Endodermal cell (in vitro differentiated cells): ENCODE results near the gene EZR. TPM values are rescaled to one million over a fixed set of nuclear protein-coding genes. Genes with fewer than 3 reads are reported as not detected.

Source experiments
- DNase-seq: peaks from one replicate; pipeline ENCODE4 v3.0.0-alpha.2; 2017
- H3K27ac ChIP-seq: 2 replicates; pipeline ENCODE4 v1.5.1; 2013; ENCODE audit warnings: mild to moderate bottlenecking, low read depth, low read length, moderate library complexity
- H3K27me3 ChIP-seq: 2 replicates; pipeline ENCODE4 v1.6.1; 2013; ENCODE audit warnings: mild to moderate bottlenecking, low read length, moderate library complexity; ENCODE audit not compliant: insufficient read depth, control insufficient read depth, poor library complexity, severe bottlenecking
- H3K36me3 ChIP-seq: 2 replicates; pipeline ENCODE4 v1.7.0; 2013; ENCODE audit warnings: mild to moderate bottlenecking, low read length, moderate library complexity; ENCODE audit not compliant: control insufficient read depth, insufficient read depth
- H3K4me1 ChIP-seq: one replicate; pipeline ENCODE4 v1.7.0; 2013; ENCODE audit warnings: low read length; ENCODE audit not compliant: control insufficient read depth, insufficient read depth
- H3K4me3 ChIP-seq: 2 replicates; pipeline ENCODE4 v1.5.1; 2013; ENCODE audit warnings: mild to moderate bottlenecking, low read length, moderate library complexity
- H3K9ac ChIP-seq: 2 replicates; pipeline ENCODE4 v1.6.1; 2013; ENCODE audit warnings: mild to moderate bottlenecking, low read length, moderate library complexity; ENCODE audit not compliant: poor library complexity, severe bottlenecking; ENCODE audit errors: extremely low read depth
- H3K9me3 ChIP-seq: 2 replicates; pipeline ENCODE4 v1.6.1; 2013; ENCODE audit warnings: mild to moderate bottlenecking, low read length, moderate library complexity; ENCODE audit not compliant: control insufficient read depth
- H3K27ac Mint-ChIP-seq: 2 replicates; pipeline ENCODE4 v1.8.0; 2020; ENCODE audit warnings: mixed read lengths
- H3K27me3 Mint-ChIP-seq: 2 replicates; pipeline ENCODE4 v1.8.0; 2021; ENCODE audit warnings: mild to moderate bottlenecking, mixed read lengths; ENCODE audit not compliant: insufficient read depth
- H3K36me3 Mint-ChIP-seq: 2 replicates; pipeline ENCODE4 v1.8.0; 2020; ENCODE audit warnings: low read depth, mixed read lengths
- H3K4me1 Mint-ChIP-seq: 2 replicates; pipeline ENCODE4 v1.8.0; 2020; ENCODE audit warnings: mixed read lengths
- H3K4me3 Mint-ChIP-seq: 2 replicates; pipeline ENCODE4 v1.8.0; 2020; ENCODE audit warnings: mild to moderate bottlenecking, moderate library complexity, mixed read lengths
- H3K9me3 Mint-ChIP-seq: 2 replicates; pipeline ENCODE4 v1.8.0; 2020; ENCODE audit warnings: mild to moderate bottlenecking, mixed read lengths
- WGBS, 2 experiments: methylation state at CpG; one replicate each; pipeline versions ENCODE4 v1.1.5 to v1.1.7; 2013; ENCODE audit warnings: missing lambda C conversion rate in 2 of 2, mixed read lengths in 1 of 2; ENCODE audit not compliant: insufficient coverage in 1 of 2, insufficient read length in 1 of 2; 5-methylcytosine and 5-hydroxymethylcytosine counted together
- total RNA-seq, 2 donors: library from RNA; stranded (reverse); fragmentation: NEBNext Ultra II Directional in 1 of 2; extraction: Animal tissue kit (Norgen Biotek cat#: 25700) in 1 of 2; gene quantifications; 2 replicates in 1 of 2; 3 replicates in 1 of 2; pipeline ENCODE4 v1.2.1, GENCODE V29; 2021
- TF ChIP-seq, protein P1 (sequence below): fragments of 200-600 bp; sonication (generic); conservative IDR thresholded peaks from 2 replicates; pipeline ENCODE4 v1.5.0; 2021; ENCODE audit warnings: antibody characterized with exemption, mild to moderate bottlenecking

EZR gene
- total RNA-seq, 2 donors from 2014 or later = 145 to 209 TPM

DNA sequence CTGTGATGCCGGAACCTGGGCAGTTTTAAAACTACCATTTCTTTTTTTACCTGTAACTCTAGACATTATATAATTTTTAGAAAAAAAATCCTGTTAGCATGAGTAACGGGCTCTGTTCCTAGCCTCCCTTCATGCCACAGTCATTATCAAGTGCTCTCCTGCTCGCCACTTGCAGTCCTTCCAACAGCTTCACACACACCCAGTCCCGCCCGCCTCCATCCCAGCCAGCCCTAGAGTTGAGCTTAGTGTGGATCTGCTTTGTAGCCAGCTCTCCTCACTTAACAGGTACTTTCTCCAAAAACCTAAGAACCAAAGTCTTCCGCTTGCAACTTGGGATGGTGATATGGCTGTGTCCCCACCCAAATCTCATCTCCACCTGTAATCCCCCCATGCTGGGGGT is 51.5 kb downstream of the EZR start:
- no peak overlapping the region for H3K4me3 ChIP-seq
- DNase-seq = no peak
- Mint-ChIP-seq H3K4me1 (peaks cover 23% of the 10 kb centered on the region), H3K4me3 (no peak overlapping the region), H3K9me3 (no peaks in the 10 kb centered on the region), H3K36me3 (peaks cover 80% of the 10 kb centered on the region), H3K27me3 (no peaks in the 10 kb centered on the region), H3K27ac (peak overlapping the region; percentile 2)
- TF ChIP-seq, protein P1, sequence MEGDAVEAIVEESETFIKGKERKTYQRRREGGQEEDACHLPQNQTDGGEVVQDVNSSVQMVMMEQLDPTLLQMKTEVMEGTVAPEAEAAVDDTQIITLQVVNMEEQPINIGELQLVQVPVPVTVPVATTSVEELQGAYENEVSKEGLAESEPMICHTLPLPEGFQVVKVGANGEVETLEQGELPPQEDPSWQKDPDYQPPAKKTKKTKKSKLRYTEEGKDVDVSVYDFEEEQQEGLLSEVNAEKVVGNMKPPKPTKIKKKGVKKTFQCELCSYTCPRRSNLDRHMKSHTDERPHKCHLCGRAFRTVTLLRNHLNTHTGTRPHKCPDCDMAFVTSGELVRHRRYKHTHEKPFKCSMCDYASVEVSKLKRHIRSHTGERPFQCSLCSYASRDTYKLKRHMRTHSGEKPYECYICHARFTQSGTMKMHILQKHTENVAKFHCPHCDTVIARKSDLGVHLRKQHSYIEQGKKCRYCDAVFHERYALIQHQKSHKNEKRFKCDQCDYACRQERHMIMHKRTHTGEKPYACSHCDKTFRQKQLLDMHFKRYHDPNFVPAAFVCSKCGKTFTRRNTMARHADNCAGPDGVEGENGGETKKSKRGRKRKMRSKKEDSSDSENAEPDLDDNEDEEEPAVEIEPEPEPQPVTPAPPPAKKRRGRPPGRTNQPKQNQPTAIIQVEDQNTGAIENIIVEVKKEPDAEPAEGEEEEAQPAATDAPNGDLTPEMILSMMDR = no peak
- H3K9ac ChIP-seq = no peak overlapping the region
- H3K9me3 ChIP-seq = no peaks in the 10 kb centered on the region
- peaks cover 88% of the 10 kb centered on the region for H3K36me3 ChIP-seq
- no peak overlapping the region for H3K27ac ChIP-seq
- no peaks in the 10 kb centered on the region for H3K4me1 ChIP-seq
- 98 to 100% methylated on average over 3 to 6 of the region's 6 CpGs for WGBS, 2 experiments
- no peaks in the 10 kb centered on the region for H3K27me3 ChIP-seq

DNA sequence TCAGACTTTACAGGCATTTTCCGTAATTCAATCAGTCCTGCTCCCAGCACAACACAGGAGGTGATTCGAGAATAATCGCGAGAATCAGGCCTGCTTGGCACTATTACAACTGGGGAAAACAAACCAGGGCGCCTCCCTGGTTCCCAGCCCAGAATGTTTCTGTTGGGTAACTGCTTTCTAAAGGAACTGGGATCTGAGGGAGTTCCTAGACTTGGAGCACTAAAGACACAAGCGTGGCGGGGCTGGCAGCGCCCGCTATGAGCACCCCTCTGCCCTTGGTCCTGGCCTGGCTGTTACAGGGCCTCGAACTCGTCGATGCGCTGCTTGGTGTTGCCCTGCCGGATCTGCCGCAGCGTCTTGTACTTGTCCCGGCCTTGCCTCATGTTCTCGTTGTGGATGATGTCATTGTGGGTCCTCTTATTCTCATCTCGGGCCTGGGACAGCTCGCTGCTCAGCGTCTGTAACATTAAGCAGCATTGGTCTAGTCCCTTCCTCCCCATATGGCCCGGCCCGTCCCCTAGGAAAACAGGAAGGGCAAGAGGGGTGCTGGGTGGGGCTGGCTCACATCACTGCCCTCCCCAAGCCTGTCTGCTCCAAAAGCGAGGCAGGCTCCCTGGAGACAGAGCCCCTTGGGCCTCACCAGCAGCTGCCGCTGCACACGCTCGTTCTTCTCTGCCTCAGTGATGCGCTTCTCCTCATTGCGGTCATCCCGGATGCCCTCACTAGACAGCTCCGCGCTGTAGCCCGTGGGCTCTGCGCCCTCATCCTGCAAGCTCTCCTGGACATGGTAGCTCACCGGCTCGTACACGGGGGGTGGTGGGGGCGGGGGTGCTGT is 52.3 kb downstream of the EZR start:
- Mint-ChIP-seq H3K27ac (peak overlapping the region; percentile 21), H3K4me3 (no peak overlapping the region), H3K36me3 (peaks cover 71% of the 10 kb centered on the region), H3K27me3 (no peaks in the 10 kb centered on the region), H3K9me3 (no peaks in the 10 kb centered on the region), H3K4me1 (peaks cover 21% of the 10 kb centered on the region)
- no peak overlapping the region for H3K4me3 ChIP-seq
- H3K4me1 ChIP-seq = no peaks in the 10 kb centered on the region
- H3K27me3 ChIP-seq = no peaks in the 10 kb centered on the region
- no peak overlapping the region for H3K27ac ChIP-seq
- peaks cover 80% of the 10 kb centered on the region for H3K36me3 ChIP-seq
- H3K9ac ChIP-seq = no peak overlapping the region
- no peaks in the 10 kb centered on the region for H3K9me3 ChIP-seq
- 97 to 99% methylated on average over 30 to 38 of the region's 38 CpGs for WGBS, 2 experiments
- TF ChIP-seq, protein P1 = no peak
- no peak for DNase-seq

GRCh38 chr6:158765499-158766068 is 53.6 kb downstream of the EZR start:
- TF ChIP-seq, protein P1 = no peak

More at GRCh38 chr6:158765499-158766068, 53.6 kb downstream of the EZR start:
- Mint-ChIP-seq H3K27me3 (no peaks in the 10 kb centered on the region), H3K4me3 (no peak overlapping the region), H3K36me3 (peaks cover 58% of the 10 kb centered on the region), H3K27ac (no peak overlapping the region), H3K4me1 (peaks cover 29% of the 10 kb centered on the region), H3K9me3 (no peaks in the 10 kb centered on the region)
- WGBS, 2 experiments = 89 to 94% methylated on average over 6 to 13 of the region's 13 CpGs
- peak; percentile 49 for DNase-seq
- Histone ChIP-seq H3K9ac (no peak overlapping the region), H3K27me3 (no peaks in the 10 kb centered on the region), H3K4me3 (no peak overlapping the region), H3K9me3 (no peaks in the 10 kb centered on the region), H3K36me3 (peaks cover 67% of the 10 kb centered on the region), H3K4me1 (no peaks in the 10 kb centered on the region), H3K27ac (no peak overlapping the region)
